Putamen (tissue), 1 donor: Measurements from ENCODE around the gene TMEM132C.

ENCODE experiments used
- DNase-seq: peaks from one replicate; pipeline ENCODE4 v3.0.0-alpha.2; 2016; ENCODE audit warnings: low spot score

TMEM132C gene

DNA sequence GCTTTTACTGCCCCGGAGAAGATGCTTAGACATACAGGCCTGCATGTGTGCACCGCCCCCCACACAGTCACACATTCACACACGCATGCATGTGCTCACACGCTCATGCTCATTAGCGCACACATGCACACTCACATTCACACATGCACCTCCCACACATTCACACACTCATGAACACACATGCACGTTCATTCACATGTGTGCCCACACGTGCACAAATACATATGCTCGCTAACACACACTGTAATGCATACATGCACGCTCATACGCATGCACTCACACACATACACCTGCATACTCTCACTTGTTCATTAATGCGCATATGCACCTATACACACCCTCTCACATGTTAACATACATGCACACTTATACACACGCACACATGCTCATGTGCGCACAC lies 21.9 kb downstream of the TMEM132C start:
- DNase-seq: no peak

DNA sequence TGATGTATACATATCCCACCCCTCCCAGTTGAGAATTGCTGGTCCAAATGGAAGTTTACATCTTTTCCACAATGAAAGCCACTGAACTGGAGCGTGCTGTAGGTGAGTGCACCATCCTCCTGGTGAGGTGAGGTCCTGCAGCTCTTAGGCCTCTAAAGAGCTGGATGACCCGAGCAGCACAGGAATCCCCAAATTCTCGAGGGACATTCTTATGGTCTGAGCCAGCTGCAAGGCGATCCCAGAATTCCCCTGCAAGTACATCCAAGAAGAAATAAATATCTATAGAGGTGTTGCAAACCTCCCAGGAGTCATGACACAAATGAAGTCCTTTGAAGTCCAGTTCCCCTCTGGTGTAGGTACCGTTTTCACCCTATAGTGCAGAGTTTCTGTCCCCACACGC lies 24.0 kb downstream of the TMEM132C start:
- DNase-seq: no peak

DNA sequence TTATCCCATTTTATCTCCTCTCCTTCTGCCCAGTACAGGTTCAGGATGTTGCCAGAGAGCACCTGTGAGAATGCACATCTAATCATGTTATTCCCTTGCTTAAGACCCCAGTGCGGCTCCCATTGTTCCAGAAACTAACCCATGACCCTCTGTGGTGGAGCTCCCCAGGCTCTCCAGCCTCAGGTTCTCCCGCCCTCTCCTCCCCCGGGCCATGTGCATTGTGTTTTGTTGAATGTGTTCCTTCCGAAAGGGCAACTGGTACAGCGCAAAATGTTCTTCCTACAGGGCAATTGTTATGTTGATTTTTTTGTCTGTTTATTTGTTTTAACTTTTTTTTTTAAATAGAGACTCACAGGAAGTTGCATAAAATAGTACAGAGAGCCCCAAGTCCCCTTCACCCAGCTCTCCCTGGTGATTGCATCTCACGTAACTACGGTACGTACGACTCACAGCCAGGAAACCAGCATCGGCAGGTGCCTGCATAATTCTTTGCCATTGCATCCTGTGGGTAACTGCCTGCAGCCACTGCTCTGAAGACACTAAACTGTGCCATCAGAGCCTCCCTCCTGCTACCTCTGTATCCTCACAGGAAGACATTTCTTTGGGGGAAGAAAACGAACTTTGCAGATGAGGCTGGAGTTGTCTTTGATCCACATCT lies 31.2 kb downstream of the TMEM132C start:
- DNase-seq: no peak

DNA sequence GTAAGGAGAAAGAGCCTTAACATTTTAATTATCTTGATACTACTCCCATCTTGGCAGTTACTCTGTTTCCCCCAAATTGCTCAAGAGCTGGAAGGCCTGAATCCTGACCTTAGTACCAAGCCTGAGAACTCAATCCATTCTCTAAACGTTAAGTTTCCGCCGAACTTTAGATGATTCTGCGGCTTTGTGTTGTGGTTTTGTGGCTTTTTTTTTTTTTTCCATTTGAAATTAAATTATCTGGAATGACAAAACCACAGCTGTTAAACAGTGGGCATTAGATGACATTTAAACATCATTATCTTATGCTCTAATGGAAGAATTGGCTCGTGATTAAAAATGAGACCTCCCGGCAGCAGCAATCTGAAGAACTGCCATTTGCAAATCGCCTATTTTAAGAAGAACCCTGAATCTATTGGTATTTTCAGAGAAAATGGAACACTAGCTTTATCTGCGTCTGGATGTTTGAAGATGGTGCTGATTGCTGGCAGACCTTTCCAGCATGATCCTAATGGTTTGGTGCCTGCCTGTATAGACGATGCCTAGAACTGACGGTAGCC lies 38.4 kb downstream of the TMEM132C start:
- no peak for DNase-seq

DNA sequence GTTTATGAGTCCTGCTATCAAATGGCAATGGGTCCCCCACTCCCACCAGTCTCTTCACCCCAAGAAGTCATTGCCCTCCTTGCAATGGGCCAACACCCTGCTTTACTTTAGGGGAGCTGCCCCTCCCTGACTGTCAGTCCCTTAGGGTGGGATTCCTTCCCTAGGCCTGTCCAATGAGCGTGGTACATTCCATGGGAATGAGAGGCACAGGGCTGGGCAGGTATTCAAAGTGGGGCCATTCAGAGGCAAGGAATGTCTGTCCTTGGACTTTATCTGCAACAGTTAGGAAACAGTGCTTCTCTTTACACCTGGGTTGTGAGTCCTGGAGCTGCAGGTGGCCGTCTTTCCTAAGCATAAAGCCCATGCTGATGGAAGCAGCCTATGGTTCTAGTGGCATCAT lies 40.8 kb downstream of the TMEM132C start:
- DNase-seq: no peak

DNA sequence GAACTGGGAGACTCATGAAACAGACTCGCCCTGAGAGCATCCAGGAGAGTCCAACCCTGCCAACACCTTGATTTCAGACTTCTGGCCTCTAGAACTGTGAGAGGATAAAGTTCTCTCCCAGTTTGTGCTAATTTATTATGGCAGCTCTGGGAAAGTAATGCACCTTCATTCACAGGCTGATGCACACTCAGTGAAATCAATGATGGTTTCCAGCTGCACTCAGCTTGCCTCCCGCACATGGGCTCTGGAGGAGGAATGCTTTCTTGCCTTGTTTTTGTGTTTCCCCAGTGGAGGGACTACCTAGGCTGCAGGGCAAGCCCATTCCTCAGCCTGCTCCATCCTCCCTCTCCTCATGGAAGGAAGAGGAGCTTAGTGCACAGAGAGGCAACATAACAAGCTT lies 45.7 kb downstream of the TMEM132C start:
- no peak for DNase-seq

DNA sequence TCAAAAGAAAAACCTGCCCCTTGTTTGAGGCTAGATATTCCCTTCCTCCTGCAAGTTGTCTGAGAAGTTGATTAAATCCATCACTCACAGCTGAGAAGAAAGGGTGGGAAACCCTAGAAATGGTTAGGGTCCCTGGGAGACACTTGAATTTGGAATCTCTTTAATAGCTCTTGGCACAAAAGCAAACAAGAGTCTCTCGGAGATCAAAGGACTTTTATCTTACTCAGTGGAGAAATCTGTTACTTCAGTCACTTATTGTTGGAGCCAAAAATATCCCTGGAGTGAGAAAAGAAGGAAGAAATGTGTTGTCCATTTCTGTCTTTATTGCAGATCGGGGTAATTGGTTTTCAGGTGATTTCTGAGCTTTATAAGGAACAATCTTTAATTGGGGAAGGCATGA lies 47.0 kb downstream of the TMEM132C start:
- no peak for DNase-seq

DNA sequence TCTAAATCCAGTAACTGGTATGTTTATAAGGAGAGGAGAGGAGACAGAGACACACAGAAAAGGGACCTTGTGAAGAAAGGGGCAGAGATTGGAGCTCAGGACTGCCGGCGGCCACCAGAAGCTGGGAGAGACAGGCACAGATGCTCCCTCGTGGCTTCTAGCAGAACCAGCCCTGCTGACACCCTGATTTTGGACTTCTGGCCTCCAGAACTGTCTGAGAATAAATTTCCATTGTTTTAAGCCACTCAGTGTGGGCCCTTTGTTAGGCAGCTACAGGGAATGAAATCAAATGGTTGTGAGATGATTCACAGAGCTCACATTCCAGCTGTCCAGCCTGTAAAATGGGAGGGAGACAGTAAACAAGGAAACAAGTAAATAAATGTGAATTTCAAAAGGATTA lies 47.6 kb downstream of the TMEM132C start:
- DNase-seq: peak; percentile 64

DNA sequence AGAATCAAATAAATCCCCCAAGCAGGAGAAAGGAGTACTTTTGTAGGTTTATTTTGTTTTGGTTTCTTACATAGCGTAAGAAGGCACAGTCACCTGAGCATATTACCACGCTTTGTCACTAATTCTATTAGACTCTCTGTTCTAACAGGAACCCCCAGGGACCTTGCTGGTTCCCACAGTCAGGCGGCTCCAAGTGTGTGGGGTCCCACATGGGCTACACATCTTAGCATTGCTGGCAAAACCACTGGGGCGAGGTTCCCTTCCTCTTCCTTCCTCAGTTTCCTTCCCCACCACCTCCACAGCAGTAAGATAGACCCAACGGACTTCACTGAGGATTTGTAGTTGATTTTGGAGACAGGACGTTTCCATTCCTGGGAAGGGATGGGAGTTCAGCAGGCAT lies 49.1 kb downstream of the TMEM132C start:
- DNase-seq: no peak

DNA sequence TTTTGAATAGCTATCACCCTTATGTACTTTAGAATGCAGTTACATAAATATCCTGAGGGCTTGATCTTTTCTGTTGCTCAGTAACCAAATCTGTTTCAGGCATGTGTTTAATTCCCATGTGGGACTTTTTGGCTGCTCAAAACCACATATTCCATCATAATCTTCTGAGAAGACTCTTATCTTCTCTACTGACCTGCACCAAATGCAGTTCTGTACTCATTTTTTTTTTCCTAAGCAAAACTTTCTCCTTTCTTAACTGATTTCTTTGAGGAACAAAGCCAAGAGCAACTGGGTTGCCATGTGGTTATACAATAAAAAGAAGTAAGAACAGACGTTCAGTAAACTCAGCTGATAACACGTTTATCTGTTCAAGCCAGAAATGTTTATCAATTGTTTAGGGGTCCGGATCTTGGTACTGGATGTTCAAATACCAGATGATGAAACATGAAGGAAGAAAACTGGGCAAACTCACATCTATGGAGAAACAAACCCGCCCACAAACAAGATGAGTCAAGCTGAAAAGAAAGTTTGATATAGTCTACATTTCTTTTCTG lies 50.1 kb downstream of the TMEM132C start:
- no peak for DNase-seq

DNA sequence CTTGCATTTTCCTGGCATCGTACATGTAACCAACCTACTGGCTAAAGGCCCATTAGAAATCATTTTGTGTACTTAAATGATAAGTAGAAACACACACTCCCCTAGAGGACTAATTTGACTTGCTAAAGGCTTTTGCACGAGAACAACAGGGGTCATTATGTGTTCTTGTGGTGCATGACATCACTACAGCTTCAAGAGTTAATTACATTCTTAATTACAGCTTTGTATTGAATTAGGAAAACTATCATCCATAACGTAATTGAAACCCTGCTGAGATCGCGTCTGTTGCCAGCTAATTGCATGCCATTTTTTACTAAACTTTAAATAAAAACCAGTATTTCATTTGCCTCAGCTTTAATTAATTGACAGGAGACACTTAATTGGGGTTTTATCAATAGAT lies 51.4 kb downstream of the TMEM132C start:
- DNase-seq: no peak

DNA sequence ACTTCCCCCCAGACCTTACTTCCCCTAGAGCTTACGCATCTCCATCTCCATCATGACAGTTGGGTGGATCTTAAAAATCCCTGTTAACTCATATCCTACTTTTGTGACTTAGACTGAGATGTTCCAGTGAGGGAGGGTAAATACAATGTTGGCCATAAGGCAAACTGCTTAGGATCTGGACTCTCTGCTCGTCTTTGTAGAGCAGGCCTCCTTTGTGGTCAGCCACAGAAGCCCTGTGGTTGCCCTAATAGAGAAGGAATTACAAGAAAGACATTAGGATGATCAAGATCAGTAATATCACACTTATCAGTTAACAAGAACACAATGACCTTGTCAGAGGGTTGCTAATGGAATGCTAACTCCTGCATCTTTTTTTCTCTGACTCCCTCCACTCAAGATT lies 52.0 kb downstream of the TMEM132C start:
- DNase-seq: no peak

DNA sequence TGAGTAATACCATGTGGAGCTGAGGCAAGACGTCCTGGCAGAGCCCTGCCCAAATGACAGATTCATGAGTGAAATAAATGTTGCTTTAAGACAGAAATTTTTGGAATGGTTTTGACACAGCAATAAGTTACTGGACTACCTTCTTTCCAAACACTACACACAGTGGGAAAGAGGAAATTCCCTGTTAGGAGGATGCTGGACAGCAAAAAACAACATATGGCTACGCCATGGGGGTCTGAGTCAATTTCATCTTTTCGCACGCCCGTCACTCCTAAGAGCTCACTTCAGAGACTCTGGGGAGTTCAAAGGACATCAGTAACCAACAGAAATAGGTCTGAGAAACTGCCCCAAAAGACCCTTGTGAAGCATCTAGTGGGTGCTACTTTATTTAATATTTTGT lies 55.4 kb downstream of the TMEM132C start:
- DNase-seq: no peak

DNA sequence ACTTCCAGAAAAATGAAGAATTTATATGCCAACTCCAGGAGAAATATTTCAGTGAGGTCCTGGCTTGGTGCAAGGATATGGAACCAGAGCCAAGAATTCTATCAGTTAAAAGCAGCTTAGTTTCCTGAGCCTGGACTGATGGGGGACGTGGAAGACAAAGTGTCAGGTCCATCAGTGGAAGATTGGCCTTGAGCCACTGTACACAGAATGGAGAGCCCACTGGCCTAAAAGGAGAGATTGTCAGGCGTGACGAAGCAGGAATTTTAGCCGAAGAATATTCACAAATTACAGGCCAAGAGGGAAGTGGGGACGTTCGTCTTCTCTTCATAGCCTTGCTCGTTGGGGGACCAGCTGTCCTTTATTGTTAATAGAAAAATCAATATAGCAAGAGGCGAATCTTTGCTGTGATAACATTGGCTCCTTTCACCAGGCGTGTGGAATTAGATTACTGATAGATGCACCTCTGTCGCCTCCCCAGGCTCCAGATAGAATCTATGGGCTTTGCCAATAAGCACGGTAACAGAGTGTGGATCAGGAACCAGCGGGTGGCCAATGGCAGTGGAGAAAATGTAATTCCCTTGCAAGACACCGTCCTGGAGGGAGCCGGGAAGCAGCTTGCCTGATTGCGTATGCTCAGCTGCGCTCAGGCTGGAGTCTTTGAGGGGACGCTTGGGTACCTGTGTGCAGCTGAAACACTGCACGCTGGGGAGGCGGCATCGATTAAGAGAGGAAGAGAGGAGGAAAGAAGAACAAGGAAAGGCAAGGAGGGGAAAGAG lies 56.4 kb downstream of the TMEM132C start:
- no peak for DNase-seq

DNA sequence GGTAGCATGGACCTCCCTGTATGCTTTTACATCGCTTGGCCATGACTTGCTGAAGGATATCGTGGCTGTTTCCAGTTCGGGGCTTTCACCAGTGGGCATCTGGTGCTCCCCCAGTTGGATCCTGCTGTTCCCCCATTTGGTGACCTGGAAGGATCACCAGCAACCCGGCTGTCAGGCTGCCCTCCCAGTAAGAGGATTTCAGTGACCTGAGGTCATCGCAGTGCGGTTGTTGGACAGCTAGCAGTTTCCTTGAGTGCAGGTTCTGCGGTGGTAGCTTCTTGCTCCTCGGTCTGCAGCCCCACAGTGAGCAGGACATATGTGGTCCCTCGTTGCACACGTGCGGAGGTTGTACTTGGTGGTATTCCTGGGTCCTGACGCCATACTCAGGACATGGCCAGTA lies 58.7 kb downstream of the TMEM132C start:
- DNase-seq: no peak

DNA sequence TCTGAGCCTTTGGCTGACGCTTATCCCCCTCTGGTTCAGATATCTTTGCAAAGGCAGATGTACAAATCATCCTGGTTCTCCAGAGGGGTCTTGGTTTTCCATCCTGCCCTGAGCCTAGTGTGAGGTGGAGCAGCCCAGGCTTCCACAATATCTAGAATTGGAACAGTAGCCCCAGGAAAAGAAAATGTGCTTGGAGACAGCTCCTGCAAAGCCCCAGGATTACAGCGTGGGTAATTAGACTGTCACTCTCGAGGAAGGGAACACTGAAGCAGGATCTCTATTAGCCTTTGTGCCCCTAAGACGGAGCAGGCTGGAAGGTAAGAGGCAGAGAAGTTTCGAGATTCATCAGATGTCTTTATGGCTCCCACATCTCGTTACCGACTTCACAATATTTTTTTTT lies 59.4 kb downstream of the TMEM132C start:
- DNase-seq: no peak

DNA sequence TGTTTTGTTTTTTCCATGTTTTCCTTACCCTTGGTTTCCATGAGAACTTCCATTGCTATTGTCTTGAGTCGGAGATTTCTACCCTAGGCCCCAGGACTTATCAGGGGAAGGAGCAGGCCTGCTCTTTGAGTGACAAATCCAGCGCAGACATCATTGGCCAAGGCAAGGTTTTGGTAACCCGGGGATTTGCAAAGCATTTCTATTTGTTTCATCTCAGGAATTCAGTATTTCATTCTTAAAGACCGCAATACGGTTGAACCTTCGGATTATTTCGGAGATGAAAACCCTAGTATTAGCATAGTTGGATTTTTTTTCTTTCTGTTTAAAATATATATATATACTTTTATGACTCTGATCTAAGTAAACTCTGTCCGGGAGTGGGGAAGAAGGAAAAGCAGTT lies 62.0 kb downstream of the TMEM132C start:
- no peak for DNase-seq

DNA sequence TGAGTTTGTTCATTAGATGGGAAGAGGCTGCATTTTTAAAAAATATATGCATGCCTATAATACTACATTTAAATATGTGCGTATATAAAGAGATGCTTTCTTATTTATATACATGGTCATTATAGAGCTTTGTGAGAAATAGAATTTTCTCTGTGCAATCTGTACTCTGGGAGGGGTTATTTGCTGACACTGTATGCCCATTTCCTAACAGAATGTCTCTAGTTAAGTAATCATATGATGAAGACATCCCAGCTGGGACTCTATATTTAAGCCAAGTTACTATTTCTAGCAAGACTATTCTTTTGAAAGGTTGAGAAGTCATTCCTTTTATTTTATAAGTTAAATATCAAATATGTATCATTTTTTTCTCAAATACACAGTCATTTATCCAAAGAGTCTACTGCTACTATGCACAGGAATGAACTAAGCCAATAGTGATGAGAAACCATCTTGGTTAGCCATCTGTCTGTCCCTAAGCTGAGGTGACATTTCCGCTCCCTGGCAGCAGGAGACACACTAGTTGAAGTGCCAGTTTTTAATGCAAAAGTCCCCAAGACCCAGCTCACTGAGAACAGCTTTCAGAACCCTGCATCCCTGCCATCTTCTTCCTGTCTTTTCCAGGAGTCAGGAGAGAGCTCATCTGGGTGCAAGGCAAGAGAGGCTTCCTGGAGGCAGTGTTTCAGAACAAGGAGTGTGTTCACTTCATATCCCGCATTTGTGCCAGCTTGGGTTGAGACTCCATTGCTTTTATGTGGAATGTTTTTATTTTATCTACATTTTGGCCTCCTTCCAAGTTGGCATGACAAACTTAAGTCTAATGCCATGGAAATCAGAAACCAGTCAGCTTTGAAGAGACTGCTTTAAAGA lies 69.5 kb downstream of the TMEM132C start:
- DNase-seq: no peak

DNA sequence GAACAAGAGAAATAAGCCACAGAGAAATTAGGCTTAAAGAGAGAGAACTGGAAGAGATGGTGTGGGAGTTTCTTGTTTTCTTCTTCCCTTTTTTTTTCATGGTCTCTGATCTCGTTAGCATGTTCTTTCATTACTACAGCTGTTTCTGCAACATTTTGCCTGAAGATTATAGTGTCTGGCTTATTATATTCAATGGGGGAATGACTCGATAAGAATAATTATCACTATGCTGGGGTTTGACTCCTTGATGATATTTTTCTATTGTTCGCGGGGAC lies 70.0 kb downstream of the TMEM132C start:
- DNase-seq: no peak

DNA sequence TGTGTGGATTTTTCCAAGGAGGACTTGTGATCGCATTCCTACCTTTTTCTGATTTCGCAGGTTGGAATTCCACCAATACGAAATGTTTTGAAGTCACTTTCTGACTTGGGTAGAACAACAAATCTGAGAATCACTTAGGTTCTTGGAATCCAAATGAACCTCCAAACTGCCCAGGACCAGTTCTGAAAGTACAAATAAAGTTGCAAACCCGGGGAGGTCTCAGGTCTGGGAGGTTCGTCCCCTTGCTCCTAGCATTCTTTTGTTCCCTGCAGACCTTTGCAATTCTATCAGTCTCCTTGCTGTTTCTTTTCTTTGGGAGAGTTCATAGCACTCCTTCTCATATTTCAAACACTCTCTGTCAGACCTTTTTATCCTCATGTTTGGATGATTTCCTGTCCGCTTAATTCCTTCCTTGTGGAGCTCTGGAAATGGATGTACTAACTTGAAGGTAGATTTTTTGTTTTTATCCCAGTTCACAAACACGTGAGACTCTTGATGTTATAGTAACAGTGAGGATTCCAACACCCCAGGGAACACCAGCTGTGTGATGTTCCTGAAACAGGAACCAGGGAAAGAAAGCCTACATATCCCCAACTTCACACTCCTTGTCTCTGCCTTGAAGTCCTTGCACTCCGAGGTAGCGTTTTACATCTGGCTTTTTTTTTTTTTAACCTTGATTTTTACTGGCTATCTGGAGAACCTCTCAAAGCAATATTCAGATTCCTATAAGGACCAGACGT lies 70.6 kb downstream of the TMEM132C start:
- DNase-seq: no peak

DNA sequence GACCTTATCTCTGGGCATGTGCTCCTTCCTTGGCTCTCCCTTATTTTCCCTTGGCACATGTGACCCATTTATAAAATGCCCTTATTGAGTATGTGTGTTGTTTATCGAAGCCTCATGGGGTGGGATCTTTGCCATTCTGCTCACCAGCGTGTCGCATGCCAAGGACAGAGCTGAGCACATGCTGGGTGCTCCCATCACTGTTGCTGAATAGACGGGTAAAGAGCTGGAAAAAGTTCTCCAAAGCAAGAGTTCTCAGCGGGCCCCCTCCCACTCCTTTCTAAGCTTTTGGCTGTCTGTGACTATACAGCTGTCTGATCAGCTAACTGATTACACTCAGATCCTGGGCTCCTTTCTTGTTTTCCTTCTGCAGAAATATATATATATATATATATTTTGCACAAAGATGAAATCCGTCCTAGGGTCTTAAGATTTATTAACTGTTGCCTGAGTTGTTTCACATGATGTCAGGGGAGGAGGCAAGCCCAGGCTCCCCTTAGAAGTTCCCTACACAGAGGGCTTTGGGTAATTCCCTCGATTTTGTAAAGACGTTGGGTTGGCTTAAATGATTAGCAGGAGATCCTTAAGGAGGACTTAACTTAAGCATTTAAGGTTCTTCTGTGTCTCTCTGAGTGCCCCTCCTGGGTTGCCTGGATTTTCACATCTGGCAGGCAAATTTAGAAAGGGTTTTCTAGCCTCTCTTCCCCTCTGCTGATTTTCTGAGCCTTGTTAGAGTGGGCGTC lies 71.6 kb downstream of the TMEM132C start:
- no peak for DNase-seq
